ENCODE data around the gene TMEM95.
A peak's percentile ranks its signal among the peaks of the same experiment; 100 is the strongest.
"Not testable (repeated sequence)": the region's sequence is repeated elsewhere in the genome, so short reads cannot be mapped to it uniquely, and the experiment has no call there.

The TMEM95 gene

GRCh38 chr17:7346761-7347614 is 8.0 kb upstream of the TMEM95 start:
- DNase-seq (ENCODE audit: low read depth in 2 of 2), result no peak

DNA sequence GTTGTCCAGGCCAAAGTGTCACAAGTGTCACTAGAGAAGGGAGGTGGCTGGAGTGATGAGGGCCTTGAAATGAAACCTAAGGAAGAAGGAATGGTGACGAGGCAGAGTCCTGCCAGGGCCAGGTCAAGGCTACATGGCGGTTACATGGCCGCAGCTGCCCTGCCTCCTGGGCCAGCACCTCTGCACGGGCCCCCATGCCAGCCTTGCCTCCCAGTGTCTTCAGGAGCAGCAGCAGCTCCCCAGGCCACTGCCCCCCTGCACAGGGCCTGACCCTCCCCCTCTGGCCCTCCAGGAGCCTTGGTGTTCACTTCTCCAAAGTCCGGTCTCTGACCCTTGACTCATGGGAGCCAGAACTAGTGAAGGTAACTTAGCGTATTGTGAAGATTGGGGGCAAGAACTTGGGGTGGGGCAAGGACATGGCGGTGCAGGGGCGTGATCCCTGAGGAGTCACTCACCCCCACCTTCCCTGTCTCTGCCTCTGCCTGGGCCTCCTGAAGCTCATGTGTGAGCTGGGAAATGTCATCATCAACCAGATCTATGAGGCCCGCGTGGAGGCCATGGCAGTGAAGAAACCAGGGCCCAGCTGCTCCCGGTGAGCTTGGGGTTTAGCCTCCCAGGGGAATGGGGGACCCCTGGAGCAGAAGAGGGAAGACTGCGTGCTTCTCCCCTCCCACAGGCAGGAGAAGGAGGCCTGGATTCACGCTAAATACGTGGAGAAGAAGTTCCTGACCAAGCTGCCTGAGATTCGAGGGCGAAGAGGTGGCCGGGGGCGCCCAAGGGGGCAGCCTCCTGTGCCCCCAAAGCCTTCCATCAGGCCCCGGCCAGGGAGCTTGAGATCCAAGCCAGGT is 7.1 kb upstream of the TMEM95 start:
- DNase-seq (ENCODE audit: low read depth in 2 of 2), result no peak

GRCh38 chr17:7348478-7349242 is 6.3 kb upstream of the TMEM95 start:
- no peak for DNase-seq (ENCODE audit: low read depth in 2 of 2)

GRCh38 chr17:7351665-7352502 is 3.1 kb upstream of the TMEM95 start, which contains the start of gene KCTD11:
KCTD11 (plus strand) TSS chr17:7352162.
- peak; percentile 39 to 68 for DNase-seq (ENCODE audit: low read depth in 2 of 2)

DNA sequence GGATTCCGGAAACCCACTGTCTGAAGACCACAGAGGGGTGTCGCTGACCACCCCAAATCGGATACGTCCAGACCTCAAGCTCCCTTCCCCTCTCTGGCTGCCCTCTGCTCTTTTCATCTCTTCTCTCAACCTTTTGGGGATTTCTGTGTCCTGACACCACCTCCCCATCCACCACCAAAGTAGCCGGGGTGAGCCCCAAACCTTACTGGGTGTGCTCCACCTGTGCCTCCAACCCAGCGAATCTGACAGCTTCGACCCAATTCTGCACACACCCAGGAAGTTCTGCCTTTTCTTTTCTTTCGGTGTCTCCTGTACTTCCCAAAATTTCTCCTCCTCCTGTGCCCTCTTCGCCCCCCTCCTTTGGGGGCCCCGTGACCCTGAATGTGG is 2.5 kb upstream of the TMEM95 start:
- no peak for DNase-seq (ENCODE audit: low read depth in 2 of 2)

DNA sequence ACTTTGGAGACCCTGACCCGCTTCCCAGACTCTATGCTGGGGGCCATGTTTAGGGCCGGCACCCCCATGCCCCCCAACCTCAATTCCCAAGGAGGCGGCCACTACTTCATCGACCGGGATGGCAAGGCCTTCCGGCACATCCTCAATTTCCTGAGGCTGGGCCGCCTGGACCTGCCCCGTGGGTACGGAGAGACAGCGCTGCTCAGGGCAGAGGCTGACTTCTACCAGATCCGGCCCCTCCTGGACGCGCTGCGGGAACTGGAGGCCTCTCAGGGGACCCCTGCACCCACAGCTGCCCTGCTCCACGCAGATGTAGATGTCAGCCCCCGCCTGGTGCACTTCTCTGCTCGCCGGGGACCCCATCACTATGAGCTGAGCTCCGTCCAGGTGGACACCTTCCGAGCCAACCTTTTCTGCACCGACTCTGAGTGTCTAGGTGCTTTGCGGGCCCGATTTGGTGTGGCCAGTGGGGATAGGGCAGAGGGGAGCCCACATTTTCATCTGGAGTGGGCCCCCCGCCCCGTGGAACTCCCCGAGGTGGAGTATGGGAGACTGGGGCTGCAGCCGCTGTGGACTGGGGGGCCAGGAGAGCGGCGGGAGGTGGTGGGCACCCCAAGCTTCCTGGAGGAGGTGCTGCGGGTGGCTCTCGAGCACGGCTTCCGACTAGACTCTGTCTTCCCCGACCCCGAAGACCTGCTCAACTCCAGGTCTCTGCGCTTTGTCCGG is 1.9 kb upstream of the TMEM95 start:
- DNase-seq (ENCODE audit: low read depth in 2 of 2), result no peak

- DNase-seq (ENCODE audit: low read depth in 2 of 2), result no peak
Measured at GRCh38 chr17:7354262-7354843, 603 bp upstream of the TMEM95 start.

DNA sequence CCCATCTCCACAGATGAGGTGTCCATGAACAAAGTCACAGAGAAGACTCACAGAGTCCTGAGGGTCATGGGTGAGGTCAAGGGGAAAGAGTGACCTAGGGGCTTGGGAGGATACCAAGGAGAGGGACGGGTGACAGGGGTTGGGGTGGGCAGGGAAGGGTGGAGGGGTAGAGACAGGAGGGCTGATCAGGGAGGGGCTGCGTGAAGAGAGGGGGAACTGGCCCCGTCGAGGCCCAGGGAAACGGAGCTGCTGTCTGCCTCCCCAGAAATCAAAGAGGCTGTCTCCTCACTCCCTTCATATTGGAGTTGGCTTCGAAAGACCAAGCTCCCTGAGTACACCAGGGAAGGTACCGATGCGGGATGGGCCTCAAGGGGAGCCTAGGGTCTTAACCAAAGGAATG is 617 bp downstream of the TMEM95 start:
- DNase-seq (ENCODE audit: low read depth in 2 of 2), result no peak

DNA sequence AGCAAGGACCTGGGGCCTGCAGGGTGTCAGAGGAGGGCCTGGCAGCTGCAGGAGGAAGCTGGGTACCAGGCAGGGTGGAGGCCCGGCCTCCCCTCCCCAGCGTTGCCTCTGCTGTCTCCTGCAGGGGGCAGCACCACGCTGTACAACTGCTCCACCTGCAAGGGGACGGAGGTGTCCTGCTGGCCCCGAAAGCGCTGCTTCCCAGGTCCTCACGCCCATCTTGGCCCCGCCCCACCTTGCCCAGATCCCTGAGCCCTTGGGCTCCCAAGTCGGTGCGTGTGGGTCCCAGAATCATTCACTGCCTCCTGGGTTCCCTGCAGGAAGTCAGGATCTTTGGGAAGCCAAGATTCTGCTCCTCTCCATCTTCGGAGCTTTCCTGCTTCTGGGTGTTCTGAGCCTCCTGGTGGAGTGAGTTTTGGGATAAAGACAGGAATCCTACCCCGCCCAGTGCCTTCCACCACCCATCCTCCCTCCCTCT is 1.2 kb downstream of the TMEM95 start:
- DNase-seq (ENCODE audit: low read depth in 2 of 2), result peak; percentile 76 to 84

- DNase-seq (ENCODE audit: low read depth in 2 of 2), result no peak
Measured at GRCh38 chr17:7356756-7357155, 1.8 kb downstream of the TMEM95 start.

DNA sequence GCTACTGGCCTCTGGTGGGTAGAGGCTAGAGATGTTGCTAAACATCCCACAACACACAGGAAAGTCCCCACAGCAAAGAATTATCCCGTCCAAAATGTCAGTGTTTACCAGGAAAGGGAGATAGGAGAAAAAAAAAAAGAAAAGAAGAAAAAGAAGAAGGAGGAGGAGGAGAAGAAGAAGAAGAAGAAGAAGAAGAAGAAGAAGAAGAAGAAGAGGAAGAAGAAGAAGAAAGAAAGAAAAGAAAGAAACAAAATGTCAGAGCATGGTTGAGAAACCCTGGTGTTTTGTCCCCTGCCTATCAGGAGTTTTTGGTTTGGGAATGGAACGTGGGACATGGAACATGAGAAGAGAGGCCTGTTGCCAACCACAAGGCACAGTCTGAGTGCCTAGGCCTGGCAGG is 2.4 kb downstream of the TMEM95 start:
- no peak for DNase-seq (ENCODE audit: low read depth in 2 of 2)

DNA sequence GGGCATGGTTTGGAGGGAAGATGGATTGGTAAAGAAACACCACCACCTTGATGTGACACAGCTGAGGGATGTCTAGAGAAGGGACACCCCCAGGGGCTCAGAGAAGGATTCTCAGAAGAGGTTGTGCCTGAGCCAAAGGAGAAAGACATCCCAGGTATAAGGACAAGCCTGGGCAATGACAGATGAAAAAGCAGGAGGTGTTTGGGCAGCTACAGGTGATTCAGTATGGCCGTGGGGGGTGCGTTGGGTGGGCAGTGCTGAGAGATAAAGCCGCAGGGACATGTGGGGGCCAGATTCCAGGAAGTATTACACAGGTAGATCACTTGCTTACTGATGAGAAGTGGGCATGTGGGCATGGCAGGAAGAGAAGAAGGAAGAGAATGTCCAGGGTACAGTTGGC is 7.0 kb downstream of the TMEM95 start:
- DNase-seq (ENCODE audit: low read depth in 2 of 2), result no peak

- DNase-seq (ENCODE audit: low read depth in 2 of 2), result no peak
Measured at GRCh38 chr17:7363311-7363710, 8.4 kb downstream of the TMEM95 start.

- not testable (repeated sequence) for DNase-seq (ENCODE audit: low read depth in 2 of 2)
Measured at GRCh38 chr17:7365963-7366362, 11.0 kb downstream of the TMEM95 start.

GRCh38 chr17:7367083-7367482 is 12.1 kb downstream of the TMEM95 start:
- DNase-seq (ENCODE audit: low read depth in 2 of 2), result no peak

DNA sequence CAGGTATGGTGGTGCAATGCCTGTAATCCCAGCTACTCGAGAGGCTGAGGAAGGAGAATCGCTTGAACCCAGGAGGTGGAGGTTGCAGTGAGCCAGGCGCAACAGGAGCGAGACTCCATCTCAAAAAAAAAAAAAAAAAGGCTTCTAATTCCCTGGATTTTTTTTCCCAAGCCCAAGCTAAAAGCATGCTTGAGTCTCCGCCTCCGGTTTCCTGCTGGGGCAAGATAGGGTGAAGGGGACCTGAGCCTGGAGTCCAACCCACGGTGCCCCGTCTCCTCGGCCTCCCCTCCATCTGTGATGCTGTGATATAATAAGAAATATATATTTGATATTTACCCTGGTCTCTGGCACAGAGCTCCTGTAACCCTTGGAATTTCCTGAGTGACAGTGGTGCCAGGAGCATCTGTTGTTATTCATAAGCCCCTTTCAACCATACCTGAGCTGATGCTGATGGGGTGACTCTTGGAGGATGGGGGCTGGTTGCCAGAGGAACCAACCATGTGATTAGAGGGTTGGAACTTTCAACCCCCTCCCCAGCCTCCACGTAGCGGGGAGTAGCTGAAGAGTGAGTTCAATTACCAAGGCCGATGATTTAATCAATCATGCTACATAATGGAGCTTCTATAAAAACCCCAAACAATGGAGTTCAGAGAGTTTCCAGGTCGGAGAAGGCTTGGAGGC is 13.1 kb downstream of the TMEM95 start:
- DNase-seq (ENCODE audit: low read depth in 2 of 2), result no peak

DNA sequence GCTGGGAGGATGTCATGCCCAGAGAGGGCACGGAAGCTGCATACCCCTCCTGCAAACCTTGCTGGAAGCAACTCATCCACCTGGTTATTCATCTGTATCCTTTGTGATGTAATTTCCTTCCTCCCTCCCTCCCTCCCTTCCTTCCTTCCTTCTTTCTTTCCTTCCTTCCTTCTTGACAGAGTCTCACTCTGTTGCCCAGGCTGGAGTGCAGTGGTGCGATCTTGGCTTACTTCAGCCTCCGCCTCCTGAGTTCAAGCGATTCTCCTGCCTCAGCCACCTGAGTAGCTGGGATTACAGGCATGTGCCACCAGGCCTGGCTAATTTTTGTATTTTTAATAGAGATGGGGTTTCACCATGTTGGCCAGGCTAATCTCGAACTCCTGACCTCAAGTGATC is 13.6 kb downstream of the TMEM95 start:
- DNase-seq (ENCODE audit: low read depth in 2 of 2), result not testable (repeated sequence)

GRCh38 chr17:7369825-7370224 is 14.9 kb downstream of the TMEM95 start:
- no peak for DNase-seq (ENCODE audit: low read depth in 2 of 2)

GRCh38 chr17:7370853-7371252 is 15.9 kb downstream of the TMEM95 start:
- DNase-seq (ENCODE audit: low read depth in 2 of 2), result no peak

Measured in activated CD4-positive, alpha-beta T cell treated with anti-CD3 and anti-CD28 coated beads for 24 hours (primary cell).